GM18951 (cell line): ENCODE measurements around the gene IFI30.
"Not testable (repeated sequence)": the region's sequence is repeated elsewhere in the genome, so short reads cannot be mapped to it uniquely, and the experiment has no call there.

ENCODE experiments used
- POLR2A ChIP-seq: IDR thresholded peaks from 4 replicates; pipeline ENCODE4 v1.6.1; 2011; ENCODE audit warnings: mild to moderate bottlenecking; ENCODE audit not compliant: insufficient read length, insufficient read depth; ENCODE audit errors: extremely low read depth
- in situ Hi-C: fragments of 300-500 bp; cut with MboI; formaldehyde crosslinking; loops from one replicate; pipeline ENCODE4 v1.12.0; 2022; ENCODE audit warnings: low sequenced_read_pairs, mixed read lengths, inconsistent platforms; ENCODE audit not compliant: unreplicated experiment

Gene IFI30

GRCh38 chr19:18205200-18205892 is 31.7 kb downstream of the IFI30 start:
- in situ Hi-C loops: no loop called here

GRCh38 chr19:18206018-18206417 is 32.4 kb downstream of the IFI30 start:
- TF ChIP-seq POLR2A: no peak
- in situ Hi-C loops: no loop called here

More at GRCh38 chr19:18205200-18205892, 31.7 kb downstream of the IFI30 start:
- TF ChIP-seq POLR2A: no peak

GRCh38 chr19:18208098-18208951 is 34.7 kb downstream of the IFI30 start:
- in situ Hi-C loops: no loop called here
- TF ChIP-seq POLR2A: no peak

GRCh38 chr19:18209912-18210311 is 36.3 kb downstream of the IFI30 start:
- in situ Hi-C loops: not testable (repeated sequence)

- in situ Hi-C loops: no loop called here
- no peak for TF ChIP-seq POLR2A
Observed at GRCh38 chr19:18211683-18212082, 38.1 kb downstream of the IFI30 start.

GRCh38 chr19:18214779-18215433 is 41.3 kb downstream of the IFI30 start:
- TF ChIP-seq POLR2A: no peak
- in situ Hi-C loops: no loop called here

GRCh38 chr19:18216789-18217188 is 43.2 kb downstream of the IFI30 start:
- in situ Hi-C loops: no loop called here
- TF ChIP-seq POLR2A: no peak

GRCh38 chr19:18218159-18218558 is 44.5 kb downstream of the IFI30 start:
- TF ChIP-seq POLR2A: no peak
- in situ Hi-C loops: no loop called here

- TF ChIP-seq POLR2A: no peak
- in situ Hi-C loops: no loop called here
Observed at GRCh38 chr19:18218600-18218999, 45.0 kb downstream of the IFI30 start.

GRCh38 chr19:18219911-18220631 is 46.5 kb downstream of the IFI30 start:
- in situ Hi-C loops: no loop called here
- no peak for TF ChIP-seq POLR2A

GRCh38 chr19:18220632-18221275 is 47.1 kb downstream of the IFI30 start:
- in situ Hi-C loops: no loop called here
- TF ChIP-seq POLR2A: no peak

- no peak for TF ChIP-seq POLR2A
- in situ Hi-C loops: no loop called here
Observed at GRCh38 chr19:18221815-18222725, 48.5 kb downstream of the IFI30 start.
